Transverse colon (tissue), 3 donors: Measurements from ENCODE around the gene TXNL1.

ENCODE experiments used
- EP300 ChIP-seq: sonication (generic); formaldehyde crosslinking; IDR thresholded peaks from one replicate; pipeline ENCODE4 v1.6.1; 2017; ENCODE audit warnings: antibody characterized with exemption, low read depth
- POLR2A ChIP-seq: fragments of 450-650 bp; IDR thresholded peaks from one replicate; pipeline ENCODE4 v1.6.1; 2016; ENCODE audit warnings: antibody characterized with exemption, mild to moderate bottlenecking, moderate library complexity
- TF ChIP-seq, protein P1 (sequence below), 5 experiments: fragments of 200-600 bp in 3 of 5; fragments of 450-650 bp in 2 of 5; sonication (generic) in 3 of 5; IDR thresholded peaks; 1 replicate in 2 of 5; 2 replicates in 3 of 5; pipeline ENCODE4 v1.5.1; 2016 to 2017; ENCODE audit warnings: antibody characterized with exemption in 5 of 5, inconsistent platforms in 3 of 5, mild to moderate bottlenecking in 2 of 5, moderate library complexity in 1 of 5

DNA sequence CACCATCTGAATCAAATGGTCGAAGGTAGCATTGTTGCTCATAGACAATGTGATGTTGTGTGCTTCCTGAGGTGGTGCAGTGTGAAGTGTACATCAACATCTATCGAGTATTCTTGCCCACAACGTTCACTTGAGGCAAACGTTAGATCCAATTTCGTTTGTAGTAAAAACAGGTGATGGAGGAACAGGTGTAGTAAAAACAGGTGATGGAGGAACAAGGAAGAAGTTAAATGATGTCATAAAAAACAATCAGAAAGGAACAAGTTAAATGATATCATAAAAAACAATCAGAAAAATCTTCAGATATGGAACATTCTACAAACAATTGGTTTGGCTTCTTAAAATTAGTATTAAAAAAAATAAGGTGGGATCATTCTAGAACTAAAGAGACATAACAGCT, 24.1 kb upstream of the TXNL1 start:
- no peak for TF ChIP-seq EP300
- TF ChIP-seq, protein P1, sequence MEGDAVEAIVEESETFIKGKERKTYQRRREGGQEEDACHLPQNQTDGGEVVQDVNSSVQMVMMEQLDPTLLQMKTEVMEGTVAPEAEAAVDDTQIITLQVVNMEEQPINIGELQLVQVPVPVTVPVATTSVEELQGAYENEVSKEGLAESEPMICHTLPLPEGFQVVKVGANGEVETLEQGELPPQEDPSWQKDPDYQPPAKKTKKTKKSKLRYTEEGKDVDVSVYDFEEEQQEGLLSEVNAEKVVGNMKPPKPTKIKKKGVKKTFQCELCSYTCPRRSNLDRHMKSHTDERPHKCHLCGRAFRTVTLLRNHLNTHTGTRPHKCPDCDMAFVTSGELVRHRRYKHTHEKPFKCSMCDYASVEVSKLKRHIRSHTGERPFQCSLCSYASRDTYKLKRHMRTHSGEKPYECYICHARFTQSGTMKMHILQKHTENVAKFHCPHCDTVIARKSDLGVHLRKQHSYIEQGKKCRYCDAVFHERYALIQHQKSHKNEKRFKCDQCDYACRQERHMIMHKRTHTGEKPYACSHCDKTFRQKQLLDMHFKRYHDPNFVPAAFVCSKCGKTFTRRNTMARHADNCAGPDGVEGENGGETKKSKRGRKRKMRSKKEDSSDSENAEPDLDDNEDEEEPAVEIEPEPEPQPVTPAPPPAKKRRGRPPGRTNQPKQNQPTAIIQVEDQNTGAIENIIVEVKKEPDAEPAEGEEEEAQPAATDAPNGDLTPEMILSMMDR (IDR thresholded peaks at IDR 0.05), result no peak
- TF ChIP-seq POLR2A, result no peak
